Neutrophil (primary cell): ENCODE results near the gene N4BP2.
A peak's percentile ranks its signal among the peaks of the same experiment; 100 is the strongest.
"Not testable (repeated sequence)": the region's sequence is repeated elsewhere in the genome, so short reads cannot be mapped to it uniquely, and the experiment has no call there.

Experiments
- H3K27ac ChIP-seq: fragments of 200-600 bp; sonication (generic); 2 replicates; pipeline ENCODE4 v1.5.1; 2016; ENCODE audit warnings: mild to moderate bottlenecking, moderate library complexity
- H3K27me3 ChIP-seq: fragments of 200-600 bp; sonication (generic); 2 replicates; pipeline ENCODE4 v1.6.0; 2016; ENCODE audit warnings: mild to moderate bottlenecking
- H3K36me3 ChIP-seq: fragments of 200-600 bp; sonication (generic); 2 replicates; pipeline ENCODE4 v1.5.1; 2017
- H3K4me1 ChIP-seq, 2 experiments: fragments of 200-600 bp in 1 of 2; sonication (generic) in 1 of 2; 1 replicate in 1 of 2; 2 replicates in 1 of 2; pipeline versions ENCODE4 v1.5.1 to v1.6.1; 2013 to 2016; ENCODE audit warnings: low read depth in 1 of 2, low read length in 1 of 2, mild to moderate bottlenecking in 1 of 2, moderate library complexity in 1 of 2; ENCODE audit not compliant: control insufficient read depth in 1 of 2, insufficient read depth in 1 of 2
- H3K4me3 ChIP-seq, 2 experiments: fragments of 200-600 bp in 1 of 2; sonication (generic) in 1 of 2; 1 replicate in 1 of 2; 2 replicates in 1 of 2; pipeline ENCODE4 v1.5.1; 2013 to 2016; ENCODE audit warnings: low read depth in 1 of 2, low read length in 1 of 2, mild to moderate bottlenecking in 1 of 2, moderate library complexity in 1 of 2
- H3K9me3 ChIP-seq: fragments of 200-600 bp; sonication (generic); 2 replicates; pipeline ENCODE4 v1.5.1; 2016
- CTCF ChIP-seq: fragments of 200-600 bp; sonication (generic); IDR thresholded peaks from 2 replicates; pipeline ENCODE4 v1.5.1; 2016; ENCODE audit warnings: antibody characterized with exemption

N4BP2 gene

DNA sequence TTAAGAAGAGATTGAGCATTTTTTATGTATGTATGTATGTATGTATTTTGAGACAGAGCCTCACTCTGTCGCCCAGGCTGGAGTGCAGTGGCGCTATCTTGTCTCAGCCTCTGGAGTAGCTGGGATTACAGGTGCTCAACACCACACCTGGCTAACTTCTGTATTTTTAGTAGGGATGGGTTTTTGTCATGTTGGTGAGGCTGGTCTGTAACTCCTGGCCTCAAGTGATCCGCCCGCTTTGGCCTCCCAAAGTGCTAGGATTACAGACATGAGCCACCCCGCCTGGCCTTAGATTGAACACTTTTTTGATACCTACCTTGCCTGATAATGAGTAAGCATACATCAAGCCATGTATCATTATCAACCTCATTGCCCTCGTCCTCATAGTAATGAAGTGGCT is 2.7 kb downstream of the N4BP2 start:
- Histone ChIP-seq H3K27ac (no peak overlapping the region), H3K4me1 (peaks cover 22 to 23% of the 10 kb centered on the region in 2 experiments), H3K4me3 (no peak overlapping the region), H3K36me3 (no peaks in the 10 kb centered on the region), H3K27me3 (peaks cover 22% of the 10 kb centered on the region), H3K9me3 (no peaks in the 10 kb centered on the region)
- TF ChIP-seq CTCF: no peak

DNA sequence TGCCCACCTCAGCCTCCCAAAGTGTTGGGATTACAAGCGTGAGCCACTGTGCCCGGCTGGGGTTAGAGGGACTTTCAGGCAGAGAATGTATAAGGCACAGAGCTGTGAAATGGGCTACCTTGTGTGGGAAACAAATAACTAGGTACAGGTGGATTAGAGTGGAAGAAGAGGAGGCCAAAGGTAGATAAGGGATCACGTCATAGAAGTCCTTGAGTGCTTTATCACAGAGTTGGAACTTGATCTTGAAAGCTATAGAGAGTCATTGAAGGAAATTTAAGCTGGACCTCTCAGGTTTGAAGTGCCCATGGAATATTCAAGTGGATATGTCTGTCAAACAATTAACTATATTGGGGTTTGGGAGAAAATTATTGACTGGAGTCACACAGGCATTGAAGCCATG is 8.4 kb downstream of the N4BP2 start:
- Histone ChIP-seq H3K27ac (no peak overlapping the region), H3K4me3 (no peak overlapping the region), H3K9me3 (no peaks in the 10 kb centered on the region), H3K27me3 (no peaks in the 10 kb centered on the region), H3K4me1 (peaks cover 25 to 26% of the 10 kb centered on the region in 2 experiments), H3K36me3 (no peaks in the 10 kb centered on the region)
- TF ChIP-seq CTCF: no peak

DNA sequence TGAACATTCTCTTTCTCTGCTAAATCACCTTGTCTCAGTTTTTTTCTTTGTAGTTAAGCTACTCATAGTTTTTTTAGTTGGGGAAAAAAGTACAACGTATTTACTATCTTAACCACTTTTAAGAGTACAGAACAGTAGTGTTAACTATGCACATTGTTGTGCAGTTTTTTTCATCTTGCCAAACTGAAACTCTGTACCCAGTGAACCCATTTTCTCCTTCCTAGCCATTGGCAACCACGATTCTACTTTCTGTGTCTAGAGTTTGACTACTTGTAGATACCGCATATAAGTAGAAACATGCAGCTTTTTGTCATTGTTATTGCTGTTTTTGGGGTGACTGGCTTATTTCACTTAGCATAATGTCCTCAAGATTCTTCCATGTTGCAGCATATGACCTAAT is 10.0 kb downstream of the N4BP2 start:
- Histone ChIP-seq H3K36me3 (no peaks in the 10 kb centered on the region), H3K9me3 (no peaks in the 10 kb centered on the region)

DNA sequence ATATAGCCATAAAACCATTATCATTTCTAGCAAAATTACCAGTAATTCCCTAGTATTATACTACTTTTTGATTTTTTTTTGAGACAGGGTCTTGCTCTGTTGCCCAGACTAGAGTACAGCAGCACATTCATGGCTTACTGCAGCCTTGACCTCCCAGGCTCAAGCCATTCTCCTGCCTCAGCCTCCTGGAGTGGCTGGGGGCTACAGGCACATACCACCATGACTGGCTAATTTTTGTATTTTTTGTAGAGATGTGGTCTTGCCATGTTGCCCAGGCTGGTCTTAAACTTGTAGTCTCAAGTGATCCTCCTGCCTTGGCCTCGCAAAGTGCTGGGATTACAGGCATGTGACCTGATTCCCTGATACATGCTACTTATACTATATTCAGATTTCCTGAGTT is 13.7 kb downstream of the N4BP2 start:
- H3K4me3 ChIP-seq: no peak overlapping the region
- H3K27me3 ChIP-seq: no peaks in the 10 kb centered on the region
- H3K4me1 ChIP-seq: peaks cover 32 to 38% of the 10 kb centered on the region in 2 experiments
- peaks cover 6% of the 10 kb centered on the region for H3K36me3 ChIP-seq
- no peaks in the 10 kb centered on the region for H3K9me3 ChIP-seq
- H3K27ac ChIP-seq: no peak overlapping the region
- no peak for TF ChIP-seq CTCF

More for the DNA sequence above, 10.0 kb downstream of the N4BP2 start:
- Histone ChIP-seq H3K4me3 (no peak overlapping the region), H3K27me3 (no peaks in the 10 kb centered on the region), H3K4me1 (peaks cover 32 to 38% of the 10 kb centered on the region in 2 experiments), H3K27ac (peak overlapping the region; percentile 23)
- TF ChIP-seq CTCF: no peak

DNA sequence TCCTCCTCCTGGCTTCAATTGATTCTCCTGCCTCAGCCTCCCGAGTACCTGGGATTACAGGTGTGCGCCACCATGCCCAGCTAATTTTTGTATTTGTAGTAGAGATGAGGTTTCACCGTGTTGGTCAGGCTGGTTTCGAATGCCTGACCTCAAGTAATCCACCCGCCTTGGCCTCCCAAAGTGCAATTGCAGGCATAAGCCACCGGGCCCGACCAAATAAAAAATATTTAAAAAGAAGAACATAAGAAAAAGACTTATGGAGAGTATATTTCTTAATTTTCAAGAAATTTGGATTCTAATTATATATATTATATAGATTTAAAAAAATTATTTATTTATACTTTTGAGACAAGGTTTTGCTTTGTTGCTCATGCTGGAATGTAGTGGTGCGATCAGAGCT is 29.8 kb downstream of the N4BP2 start:
- no peak overlapping the region for H3K27ac ChIP-seq
- H3K36me3 ChIP-seq: no peaks in the 10 kb centered on the region
- H3K4me3 ChIP-seq: no peak overlapping the region
- no peaks in the 10 kb centered on the region for H3K4me1 ChIP-seq
- H3K9me3 ChIP-seq: no peaks in the 10 kb centered on the region
- no peak for TF ChIP-seq CTCF
- no peaks in the 10 kb centered on the region for H3K27me3 ChIP-seq

GRCh38 chr4:40087799-40088366 is 31.2 kb downstream of the N4BP2 start:
- Histone ChIP-seq H3K4me1 (no peaks in the 10 kb centered on the region), H3K9me3 (no peaks in the 10 kb centered on the region), H3K27me3 (no peaks in the 10 kb centered on the region), H3K36me3 (no peaks in the 10 kb centered on the region), H3K27ac (no peak overlapping the region), H3K4me3 (no peak overlapping the region)
- no peak for TF ChIP-seq CTCF

GRCh38 chr4:40093400-40093799 is 36.8 kb downstream of the N4BP2 start:
- H3K27ac ChIP-seq, H3K4me1 ChIP-seq, H3K4me3 ChIP-seq, H3K9me3 ChIP-seq, H3K36me3 ChIP-seq, H3K27me3 ChIP-seq: not testable (repeated sequence)
